ENCODE results near the gene MYMK. TPM values are rescaled to one million over a fixed set of nuclear protein-coding genes. Genes with fewer than 3 reads are reported as not detected.
A peak's percentile ranks its signal among the peaks of the same experiment; 100 is the strongest.

MYMK gene
- total and polyA plus RNA-seq, 2 of the 13 experiments (the other 11 are each of a cell fraction or from before 2014, with no cell fraction given): not detected

DNA sequence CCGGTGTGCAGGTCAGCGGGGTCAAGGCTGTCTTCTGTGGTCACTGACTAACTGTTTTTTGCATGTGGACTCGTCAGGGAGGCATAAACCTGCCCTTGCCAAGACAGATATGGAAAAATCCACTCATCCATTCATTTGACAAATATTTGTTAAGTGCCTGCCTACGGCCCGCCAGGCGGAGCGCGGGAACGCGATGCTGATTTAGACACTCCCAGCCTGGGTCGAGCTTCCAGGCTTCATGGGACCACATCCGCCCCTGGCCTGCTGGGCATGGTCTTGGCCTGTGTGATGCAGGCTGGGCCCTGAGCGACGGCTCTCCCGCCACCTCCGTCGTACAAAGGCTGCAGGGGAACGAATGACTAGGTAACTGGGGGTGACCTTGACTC is 18.1 kb downstream of the MYMK start (continued):
- TF ChIP-seq ZFP37 (CRISPR knock-in tag; IDR thresholded peaks at IDR 0.05; ENCODE audit: borderline replicate concordance): peak; percentile 90; the same call in 1 of the 2 replicates
- TF ChIP-seq MBD4 (IDR thresholded peaks at IDR 0.05; ENCODE audit: borderline replicate concordance, low read length): no peak
- TF ChIP-seq, protein P1, sequence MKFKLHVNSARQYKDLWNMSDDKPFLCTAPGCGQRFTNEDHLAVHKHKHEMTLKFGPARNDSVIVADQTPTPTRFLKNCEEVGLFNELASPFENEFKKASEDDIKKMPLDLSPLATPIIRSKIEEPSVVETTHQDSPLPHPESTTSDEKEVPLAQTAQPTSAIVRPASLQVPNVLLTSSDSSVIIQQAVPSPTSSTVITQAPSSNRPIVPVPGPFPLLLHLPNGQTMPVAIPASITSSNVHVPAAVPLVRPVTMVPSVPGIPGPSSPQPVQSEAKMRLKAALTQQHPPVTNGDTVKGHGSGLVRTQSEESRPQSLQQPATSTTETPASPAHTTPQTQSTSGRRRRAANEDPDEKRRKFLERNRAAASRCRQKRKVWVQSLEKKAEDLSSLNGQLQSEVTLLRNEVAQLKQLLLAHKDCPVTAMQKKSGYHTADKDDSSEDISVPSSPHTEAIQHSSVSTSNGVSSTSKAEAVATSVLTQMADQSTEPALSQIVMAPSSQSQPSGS (CRISPR knock-in tag; IDR thresholded peaks at IDR 0.05): peak; percentile 23; the same call in 1 of the 2 replicates
- TF ChIP-seq KLF9 (CRISPR knock-in tag; IDR thresholded peaks at IDR 0.05; ENCODE audit: low read depth): 0 out of 2 replicates have a peak, but pooled peaks have one; percentile 62
- TF ChIP-seq FOXA1 (IDR thresholded peaks at IDR 0.05): no peak
- peak; percentile 40; the same call in 1 of the 2 replicates for TF ChIP-seq FOXA1 (CRISPR knock-in tag; IDR thresholded peaks at IDR 0.05)
- peak; percentile 90 for TF ChIP-seq ZNF747 (CRISPR knock-in tag; IDR thresholded peaks at IDR 0.05; ENCODE audit: borderline replicate concordance)
- peak; percentile 70; the same call in 1 of the 2 replicates for TF ChIP-seq ZNF317 (CRISPR knock-in tag; IDR thresholded peaks at IDR 0.05)
- peak; percentile 68; the same call in 1 of the 2 replicates for TF ChIP-seq NCOA1 (CRISPR knock-in tag; IDR thresholded peaks at IDR 0.05)
- TF ChIP-seq, protein P2, sequence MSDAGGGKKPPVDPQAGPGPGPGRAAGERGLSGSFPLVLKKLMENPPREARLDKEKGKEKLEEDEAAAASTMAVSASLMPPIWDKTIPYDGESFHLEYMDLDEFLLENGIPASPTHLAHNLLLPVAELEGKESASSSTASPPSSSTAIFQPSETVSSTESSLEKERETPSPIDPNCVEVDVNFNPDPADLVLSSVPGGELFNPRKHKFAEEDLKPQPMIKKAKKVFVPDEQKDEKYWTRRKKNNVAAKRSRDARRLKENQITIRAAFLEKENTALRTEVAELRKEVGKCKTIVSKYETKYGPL (CRISPR knock-in tag; IDR thresholded peaks at IDR 0.05): peak; percentile 71; the same call in 1 of the 2 replicates
- no peak for TF ChIP-seq ZNF720 (CRISPR knock-in tag; IDR thresholded peaks at IDR 0.05)
- TF ChIP-seq, protein P3, sequence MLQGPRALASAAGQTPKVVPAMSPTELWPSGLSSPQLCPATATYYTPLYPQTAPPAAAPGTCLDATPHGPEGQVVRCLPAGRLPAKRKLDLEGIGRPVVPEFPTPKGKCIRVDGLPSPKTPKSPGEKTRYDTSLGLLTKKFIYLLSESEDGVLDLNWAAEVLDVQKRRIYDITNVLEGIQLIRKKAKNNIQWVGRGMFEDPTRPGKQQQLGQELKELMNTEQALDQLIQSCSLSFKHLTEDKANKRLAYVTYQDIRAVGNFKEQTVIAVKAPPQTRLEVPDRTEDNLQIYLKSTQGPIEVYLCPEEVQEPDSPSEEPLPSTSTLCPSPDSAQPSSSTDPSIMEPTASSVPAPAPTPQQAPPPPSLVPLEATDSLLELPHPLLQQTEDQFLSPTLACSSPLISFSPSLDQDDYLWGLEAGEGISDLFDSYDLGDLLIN (CRISPR knock-in tag; IDR thresholded peaks at IDR 0.05; ENCODE audit: borderline replicate concordance): peak; percentile 84; the same call in 1 of the 2 replicates
- no peak for TF ChIP-seq MAZ (IDR thresholded peaks at IDR 0.05; ENCODE audit: borderline replicate concordance, low read depth, low read length)
- peak; percentile 90 for TF ChIP-seq MAZ (CRISPR knock-in tag; IDR thresholded peaks at IDR 0.05; ENCODE audit: low read depth)
- TF ChIP-seq ZNF607 (CRISPR knock-in tag; IDR thresholded peaks at IDR 0.05; ENCODE audit: borderline replicate concordance): peak; percentile 80
- peak; percentile 45; the same call in 1 of the 2 replicates for TF ChIP-seq HMG20B (CRISPR knock-in tag; conservative IDR thresholded peaks at IDR 0.05)
- TF ChIP-seq GTF3A (CRISPR knock-in tag; conservative IDR thresholded peaks at IDR 0.05): no peak
- no peak for TF ChIP-seq CBX2 (IDR thresholded peaks at IDR 0.05; ENCODE audit: low read depth, low read length)
- 0 out of 2 replicates have a peak, but pooled peaks have one; percentile 59 for TF ChIP-seq CBX2 (CRISPR knock-in tag; IDR thresholded peaks at IDR 0.05; ENCODE audit: low read depth)
- peak; percentile 95 for TF ChIP-seq RXRA (CRISPR knock-in tag; IDR thresholded peaks at IDR 0.05)
- TF ChIP-seq ISL2 (CRISPR knock-in tag; IDR thresholded peaks at IDR 0.05): peak; percentile 71
- peak; percentile 59 for TF ChIP-seq KMT2B (CRISPR knock-in tag; IDR thresholded peaks at IDR 0.05)
- TF ChIP-seq ZSCAN20 (CRISPR knock-in tag; IDR thresholded peaks at IDR 0.05; ENCODE audit: borderline replicate concordance): peak; percentile 81; the same call in 1 of the 2 replicates
- peak; percentile 69; the same call in 1 of the 2 replicates for TF ChIP-seq ESRRA (CRISPR knock-in tag; IDR thresholded peaks at IDR 0.05; ENCODE audit: low read depth)
- TF ChIP-seq, protein P4, sequence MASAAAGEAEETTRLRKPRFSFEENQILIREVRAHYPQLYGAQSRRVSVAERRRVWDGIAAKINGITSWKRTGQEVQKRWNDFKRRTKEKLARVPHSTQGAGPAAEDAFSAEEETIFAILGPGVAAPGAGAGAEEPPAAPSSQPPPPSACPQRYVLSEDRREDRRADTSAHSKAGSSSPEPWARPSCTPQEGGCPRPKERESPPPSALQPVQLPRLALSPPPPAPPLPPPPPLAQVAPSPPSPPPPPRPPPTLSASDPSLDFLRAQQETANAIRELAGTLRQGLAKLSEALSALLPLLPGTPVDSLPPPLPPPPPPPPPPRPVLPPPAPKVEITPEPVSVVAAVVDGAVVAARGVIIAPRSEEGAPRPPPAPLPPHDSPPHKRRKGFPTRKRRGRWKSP (CRISPR knock-in tag; IDR thresholded peaks at IDR 0.05): peak; percentile 54; the same call in 1 of the 2 replicates
- peak; percentile 87 for TF ChIP-seq ZNF777 (CRISPR knock-in tag; IDR thresholded peaks at IDR 0.05)
- TF ChIP-seq RFXAP (CRISPR knock-in tag; IDR thresholded peaks at IDR 0.05; ENCODE audit: borderline replicate concordance): peak; percentile 89
